ENCODE results near the gene RPUSD4. TPM values are rescaled to one million over a fixed set of nuclear protein-coding genes. Genes with fewer than 3 reads are reported as not detected.

RPUSD4 gene
- total and polyA plus RNA-seq, 10 of the 15 experiments (the other 5 are each of a cell fraction or from before 2014, with no cell fraction given): 24.5 to 47.6 (median 31.7) TPM

DNA sequence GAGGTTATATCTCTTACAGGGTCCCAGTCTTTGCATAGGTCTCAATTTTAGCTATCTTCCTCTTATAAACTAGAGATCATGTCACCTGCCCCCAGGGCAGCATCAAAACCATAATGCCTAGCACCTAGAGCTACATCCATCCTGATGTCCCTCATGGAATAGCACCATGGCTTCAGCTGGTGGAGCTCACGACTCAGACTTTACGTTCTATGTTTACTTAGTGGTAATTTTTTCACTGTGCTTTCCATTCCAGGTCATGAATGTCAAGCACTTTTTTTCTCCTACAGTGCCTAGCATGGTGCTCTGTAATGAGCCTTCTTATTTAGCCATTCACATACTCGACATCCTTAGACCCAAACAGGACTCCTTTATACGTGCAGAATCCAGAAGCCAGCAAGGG is 58.4 kb downstream of the RPUSD4 start (continued):
- TF ChIP-seq, protein P1, sequence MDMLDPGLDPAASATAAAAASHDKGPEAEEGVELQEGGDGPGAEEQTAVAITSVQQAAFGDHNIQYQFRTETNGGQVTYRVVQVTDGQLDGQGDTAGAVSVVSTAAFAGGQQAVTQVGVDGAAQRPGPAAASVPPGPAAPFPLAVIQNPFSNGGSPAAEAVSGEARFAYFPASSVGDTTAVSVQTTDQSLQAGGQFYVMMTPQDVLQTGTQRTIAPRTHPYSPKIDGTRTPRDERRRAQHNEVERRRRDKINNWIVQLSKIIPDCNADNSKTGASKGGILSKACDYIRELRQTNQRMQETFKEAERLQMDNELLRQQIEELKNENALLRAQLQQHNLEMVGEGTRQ (IDR thresholded peaks at IDR 0.05; ENCODE audit: borderline replicate concordance, low read depth, low read length): no peak
- TF ChIP-seq NR2C2 (IDR thresholded peaks at IDR 0.05; ENCODE audit: borderline replicate concordance, control insufficient read depth, insufficient read length, low read depth) (no peak), CBX3 (IDR thresholded peaks at IDR 0.05; ENCODE audit: borderline replicate concordance, low read depth) (no peak), HDAC2 (IDR thresholded peaks at IDR 0.05) (no peak), ASH2L (IDR thresholded peaks at IDR 0.05; ENCODE audit: borderline replicate concordance, low read depth) (no peak)

DNA sequence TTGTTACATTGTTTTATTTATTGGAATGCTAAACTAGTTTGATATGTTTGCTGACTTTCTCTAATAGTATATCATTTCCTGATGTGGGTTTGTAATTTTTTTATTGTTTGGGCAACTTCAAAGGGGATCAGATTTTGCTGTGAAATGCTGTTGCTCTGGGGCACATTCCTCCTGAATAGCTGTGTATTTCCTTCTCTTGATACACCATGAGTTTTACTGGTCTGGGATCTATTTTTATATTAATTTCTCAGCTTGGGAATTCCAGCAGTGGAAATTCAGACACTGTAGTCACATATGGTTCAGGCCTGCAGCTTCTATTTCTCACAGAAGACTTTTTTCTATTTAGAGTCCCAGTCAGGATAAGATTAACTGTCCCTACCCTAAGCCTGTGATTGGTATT is 58.9 kb downstream of the RPUSD4 start:
- FAIRE-seq (no peak), ATAC-seq (no peak), DNase-seq (ENCODE audit: low read depth, low spot score) (no peak)
- ChIA-PET POLR2A (no interaction called here), RAD21 (ENCODE audit: unreplicated experiment) (no interaction called here), SMC1A (ENCODE audit: uncharacterized antibody, unreplicated experiment) (interaction anchor here (0.7 to 1.5 kb wide), 5 partner anchors 10 to 827 kb away, joined by 3 to 5 read pairs (median 3); no protein-coding TSS in a partner anchor), CTCF (interaction anchor here (1.0 kb wide), 1 partner anchor 41 kb away, joined by 3 read pairs; no protein-coding TSS in a partner anchor)
- Histone ChIP-seq H3K4me1 (ENCODE audit: control insufficient read depth, insufficient read depth, low read length) (no peaks in the 10 kb centered on the region; the same call in 1 of the 2 replicates), H3K27me3 (replicated peaks in 1 of 2; ENCODE audit: control insufficient read depth in 2 of 2, insufficient read depth in 2 of 2, low read length in 1 of 2) (peaks cover 1 to 3% of the 10 kb centered on the region in 2 experiments; a peak in 2 of 4 replicates), H3K27ac (ENCODE audit: control insufficient read depth, insufficient read depth) (no peak overlapping the region), H3K79me2 (ENCODE audit: control insufficient read depth, insufficient read depth, low read length) (no peaks in the 10 kb centered on the region), H4K20me1 (ENCODE audit: control insufficient read depth, insufficient read depth) (no peaks in the 10 kb centered on the region), H3K4me3 (no peak overlapping the region), H2AFZ (ENCODE audit: control insufficient read depth, low read depth, low read length) (no peak overlapping the region), H3K4me2 (ENCODE audit: control insufficient read depth, insufficient read depth) (no peak overlapping the region), H3K9me3 (replicated peaks; ENCODE audit: control insufficient read depth, insufficient read depth, low read length) (no peaks in the 10 kb centered on the region; the same call in 2 of the 3 replicates), H3K36me3 (ENCODE audit: control insufficient read depth in 2 of 2, insufficient read depth in 2 of 2, low read length in 1 of 2) (no peaks in the 10 kb centered on the region), H3K9ac (ENCODE audit: control insufficient read depth, insufficient read depth, low read length) (no peak overlapping the region)
- BruUV-seq (replicated peaks): no TSS peak
- in situ Hi-C loops (cut with MboI): no loop called here
- intact Hi-C loops (cut with micrococcal nuclease; ENCODE audit: unreplicated experiment): no loop called here
- no peak for TF ChIP-seq CEBPB (IDR thresholded peaks at IDR 0.05; ENCODE audit: borderline replicate concordance in 1 of 2, low read depth in 2 of 2, low read length in 2 of 2)
- TF ChIP-seq, protein P2, sequence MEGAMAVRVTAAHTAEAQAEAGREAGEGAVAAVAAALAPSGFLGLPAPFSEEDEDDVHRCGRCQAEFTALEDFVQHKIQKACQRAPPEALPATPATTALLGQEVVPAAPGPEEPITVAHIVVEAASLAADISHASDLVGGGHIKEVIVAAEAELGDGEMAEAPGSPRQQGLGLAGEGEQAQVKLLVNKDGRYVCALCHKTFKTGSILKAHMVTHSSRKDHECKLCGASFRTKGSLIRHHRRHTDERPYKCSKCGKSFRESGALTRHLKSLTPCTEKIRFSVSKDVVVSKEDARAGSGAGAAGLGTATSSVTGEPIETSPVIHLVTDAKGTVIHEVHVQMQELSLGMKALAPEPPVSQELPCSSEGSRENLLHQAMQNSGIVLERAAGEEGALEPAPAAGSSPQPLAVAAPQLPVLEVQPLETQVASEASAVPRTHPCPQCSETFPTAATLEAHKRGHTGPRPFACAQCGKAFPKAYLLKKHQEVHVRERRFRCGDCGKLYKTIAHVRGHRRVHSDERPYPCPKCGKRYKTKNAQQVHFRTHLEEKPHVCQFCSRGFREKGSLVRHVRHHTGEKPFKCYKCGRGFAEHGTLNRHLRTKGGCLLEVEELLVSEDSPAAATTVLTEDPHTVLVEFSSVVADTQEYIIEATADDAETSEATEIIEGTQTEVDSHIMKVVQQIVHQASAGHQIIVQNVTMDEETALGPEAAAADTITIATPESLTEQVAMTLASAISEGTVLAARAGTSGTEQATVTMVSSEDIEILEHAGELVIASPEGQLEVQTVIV (IDR thresholded peaks at IDR 0.05; ENCODE audit: borderline replicate concordance, partially characterized antibody): no peak
- no peak for TF ChIP-seq ETV6 (conservative IDR thresholded peaks at IDR 0.05 in 1 of 2, IDR thresholded peaks at IDR 0.05 in 1 of 2; ENCODE audit: borderline replicate concordance in 1 of 2, low read depth in 1 of 2)
- TF ChIP-seq IKZF2 (IDR thresholded peaks at IDR 0.05): no peak
- TF ChIP-seq ZBED1 (IDR thresholded peaks at IDR 0.05; ENCODE audit: borderline replicate concordance): no peak
- no peak for TF ChIP-seq ZNF274 (IDR thresholded peaks at IDR 0.05; ENCODE audit: insufficient read depth, insufficient read length)
- no peak for TF ChIP-seq FOXK2 (IDR thresholded peaks at IDR 0.05)
- TF ChIP-seq, protein P3, sequence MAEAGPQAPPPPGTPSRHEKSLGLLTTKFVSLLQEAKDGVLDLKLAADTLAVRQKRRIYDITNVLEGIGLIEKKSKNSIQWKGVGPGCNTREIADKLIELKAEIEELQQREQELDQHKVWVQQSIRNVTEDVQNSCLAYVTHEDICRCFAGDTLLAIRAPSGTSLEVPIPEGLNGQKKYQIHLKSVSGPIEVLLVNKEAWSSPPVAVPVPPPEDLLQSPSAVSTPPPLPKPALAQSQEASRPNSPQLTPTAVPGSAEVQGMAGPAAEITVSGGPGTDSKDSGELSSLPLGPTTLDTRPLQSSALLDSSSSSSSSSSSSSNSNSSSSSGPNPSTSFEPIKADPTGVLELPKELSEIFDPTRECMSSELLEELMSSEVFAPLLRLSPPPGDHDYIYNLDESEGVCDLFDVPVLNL (IDR thresholded peaks at IDR 0.05; ENCODE audit: low read depth, low read length): no peak
- TF ChIP-seq BCL11A (IDR thresholded peaks at IDR 0.05; ENCODE audit: low read depth, low read length): no peak
- no peak for TF ChIP-seq MXI1 (IDR thresholded peaks at IDR 0.05; ENCODE audit: low read depth, low read length)

Measured in GM12878 (cell line).